Keratinocyte (primary cell): ENCODE results near the gene GPLD1. TPM values are rescaled to one million over a fixed set of nuclear protein-coding genes. Genes with fewer than 3 reads are reported as not detected.

Experiments used
- DNase-seq: peaks from one replicate; pipeline ENCODE4 v3.0.0-alpha.2; 2011; ENCODE audit warnings: low read depth, missing footprints, low spot score
- FAIRE-seq: peaks from 2 replicates; lab custom pipeline; 2011; peaks lifted over from hg19 to GRCh38; lab: Jason Lieb, UNC
- H2AFZ ChIP-seq: 2 replicates; pipeline ENCODE4 v1.6.0; 2012; ENCODE audit warnings: low read length, control low read depth, inconsistent platforms; ENCODE audit not compliant: control insufficient read depth
- H3K27ac ChIP-seq: 2 replicates; pipeline ENCODE4 v1.5.1; 2011; ENCODE audit warnings: low read length; ENCODE audit not compliant: control insufficient read depth, insufficient read depth
- H3K27me3 ChIP-seq: 3 replicates; pipeline ENCODE4 v1.6.0; 2011; ENCODE audit warnings: low read length; ENCODE audit not compliant: control insufficient read depth, insufficient read depth; ENCODE audit errors: extremely low read depth
- H3K36me3 ChIP-seq, 2 experiments: 2 replicates in 1 of 2; 3 replicates in 1 of 2; pipeline ENCODE4 v1.5.1; 2011; ENCODE audit warnings: low read length in 2 of 2, mild to moderate bottlenecking in 1 of 2; ENCODE audit not compliant: control insufficient read depth in 2 of 2, insufficient read depth in 2 of 2; ENCODE audit errors: extremely low read depth in 1 of 2
- H3K4me1 ChIP-seq: 3 replicates; pipeline ENCODE4 v1.5.1; 2011; ENCODE audit warnings: low read length; ENCODE audit not compliant: control insufficient read depth, insufficient read depth; ENCODE audit errors: extremely low read depth
- H3K4me2 ChIP-seq: 3 replicates; pipeline ENCODE4 v1.6.0; 2011; ENCODE audit warnings: low read depth, low read length; ENCODE audit not compliant: control insufficient read depth, insufficient read depth; ENCODE audit errors: extremely low read depth
- H3K4me3 ChIP-seq, 3 experiments: fragments of 200-600 bp in 1 of 3; sonication (generic) in 1 of 3; 2 replicates in 2 of 3; 3 replicates in 1 of 3; pipeline ENCODE4 v1.5.1; 2011 to 2016; ENCODE audit warnings: low read length in 3 of 3, mild to moderate bottlenecking in 3 of 3, control low read depth in 2 of 3, inconsistent platforms in 1 of 3, low read depth in 1 of 3, mixed read lengths in 1 of 3, mixed run types in 1 of 3, moderate library complexity in 1 of 3; ENCODE audit not compliant: control insufficient read depth in 2 of 3, insufficient read depth in 2 of 3; ENCODE audit errors: extremely low read depth in 1 of 3
- H3K79me2 ChIP-seq: 2 replicates; pipeline ENCODE4 v1.6.0; 2012; ENCODE audit warnings: low read length; ENCODE audit not compliant: control insufficient read depth, insufficient read depth
- H3K9ac ChIP-seq: 3 replicates; pipeline ENCODE4 v1.6.0; 2011; ENCODE audit warnings: low read length; ENCODE audit not compliant: control insufficient read depth, insufficient read depth; ENCODE audit errors: extremely low read depth
- H3K9me1 ChIP-seq: 3 replicates; pipeline ENCODE4 v1.6.0; 2011; ENCODE audit warnings: low read length; ENCODE audit not compliant: control insufficient read depth, insufficient read depth; ENCODE audit errors: extremely low read depth
- H3K9me3 ChIP-seq: 2 replicates; pipeline ENCODE4 v1.5.1; 2012; ENCODE audit warnings: low read depth, low read length; ENCODE audit not compliant: control insufficient read depth
- H4K20me1 ChIP-seq: 3 replicates; pipeline ENCODE4 v1.6.0; 2011; ENCODE audit warnings: low read length; ENCODE audit not compliant: control insufficient read depth, insufficient read depth; ENCODE audit errors: extremely low read depth
- CTCF ChIP-seq, 3 experiments: IDR thresholded peaks in 1 of 3; conservative IDR thresholded peaks in 1 of 3; optimal IDR thresholded peaks in 1 of 3; 2 replicates in 2 of 3; 3 replicates in 1 of 3; pipeline versions ENCODE3 to v1.5.1; 2011; ENCODE audit warnings: low read length in 3 of 3, mild to moderate bottlenecking in 3 of 3, moderate library complexity in 2 of 3, control low read depth in 1 of 3, inconsistent platforms in 1 of 3; ENCODE audit not compliant: insufficient read depth in 2 of 3; ENCODE audit errors: extremely low read depth in 1 of 3
- EZH2 ChIP-seq: IDR thresholded peaks from one replicate; pipeline ENCODE4 v1.6.1; 2012; ENCODE audit warnings: inconsistent platforms, mild to moderate bottlenecking, low read length, moderate library complexity
- dilution Hi-C: fragments of 300-500 bp; cut with MboI; formaldehyde crosslinking; loops from one replicate; pipeline ENCODE4 v1.7.0; 2020; ENCODE audit warnings: low sequenced_read_pairs; ENCODE audit not compliant: extremely low pct_ligation_motif_present
- polyA plus RNA-seq, 5 experiments: library from polyadenylated mRNA; depleted of rRNA in 3 of 5; stranded (reverse) in 3 of 5; stranded (forward) in 1 of 5; unstranded in 1 of 5; fragments of >200 nt; gene quantifications; 1 replicate in 1 of 5; 2 replicates in 3 of 5; 3 replicates in 1 of 5; pipeline versions ENCODE4 v1.2.1 to v1.2.3, GENCODE V29; 2011 to 2012; ENCODE audit warnings: missing spikeins in 2 of 5, low read depth in 1 of 5, low replicate concordance in 1 of 5

The GPLD1 gene
- polyA plus RNA-seq, 1 donor (not counting 4 experiments of a cell fraction or from before 2014, with no cell fraction given): 0.07 TPM

DNA sequence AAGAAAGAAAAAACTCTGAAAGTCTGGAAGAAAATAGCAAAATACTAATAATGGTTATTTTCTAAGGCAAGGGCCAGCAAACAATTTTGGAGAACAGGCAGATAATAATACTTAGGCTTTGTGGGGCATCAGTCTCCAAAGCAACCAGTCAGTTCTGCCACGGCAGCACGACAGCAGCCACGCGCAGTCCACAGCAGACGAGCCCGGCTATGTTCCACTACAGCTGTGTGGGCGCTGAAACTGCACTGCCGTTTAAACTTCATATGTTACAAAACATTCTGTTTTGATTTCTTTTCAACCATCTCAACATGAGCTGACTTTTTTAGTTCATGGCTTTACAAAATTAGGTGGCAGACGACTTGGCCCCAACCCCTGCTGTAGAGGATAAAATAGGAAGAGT, 56.8 kb downstream of the GPLD1 start:
- Histone ChIP-seq H3K4me1 (peaks cover 3% of the 10 kb centered on the region), H3K36me3 (no peaks in the 10 kb centered on the region), H3K4me3 (no peak overlapping the region), H3K79me2 (no peaks in the 10 kb centered on the region), H3K9ac (no peak overlapping the region), H3K9me3 (no peaks in the 10 kb centered on the region), H3K27ac (no peak overlapping the region), H4K20me1 (no peaks in the 10 kb centered on the region), H3K9me1 (no peaks in the 10 kb centered on the region), H3K27me3 (no peaks in the 10 kb centered on the region), H3K4me2 (no peak overlapping the region), H2AFZ (no peak overlapping the region)
- no peak for DNase-seq
- dilution Hi-C loops: no loop called here
- no peak for FAIRE-seq
- no peak for TF ChIP-seq EZH2
- TF ChIP-seq CTCF (optimal IDR thresholded peaks at IDR 0.05 in 1 of 3, IDR thresholded peaks at IDR 0.05 in 1 of 3, conservative IDR thresholded peaks at IDR 0.05 in 1 of 3; ENCODE audit: extremely low read depth in 1 of 3, insufficient read depth in 2 of 3, low read length in 3 of 3): no peak

DNA sequence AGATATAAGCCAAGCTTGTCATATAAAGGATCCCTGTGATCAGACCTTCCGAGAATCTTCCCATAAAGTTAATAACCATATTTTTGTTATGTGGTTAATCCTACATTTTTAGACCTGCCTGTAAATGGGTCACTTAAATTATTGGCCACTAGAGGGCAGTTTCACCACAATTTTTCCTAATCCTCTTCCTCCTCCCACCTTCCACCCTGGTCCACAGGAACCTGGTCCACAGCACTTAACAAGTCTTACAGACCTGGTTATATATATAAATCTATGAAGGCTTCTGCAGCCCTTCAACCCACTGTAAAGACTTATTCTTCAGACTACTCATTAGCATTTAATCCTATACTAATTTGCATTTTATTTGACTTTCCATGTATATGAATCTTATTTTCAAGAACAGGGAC, 58.3 kb downstream of the GPLD1 start:
- dilution Hi-C loops: no loop called here
- H3K4me2 ChIP-seq: no peak overlapping the region
- DNase-seq: peak; percentile 1
- peaks cover 2% of the 10 kb centered on the region for H3K9me1 ChIP-seq
- TF ChIP-seq CTCF (optimal IDR thresholded peaks at IDR 0.05 in 1 of 3, IDR thresholded peaks at IDR 0.05 in 1 of 3, conservative IDR thresholded peaks at IDR 0.05 in 1 of 3; ENCODE audit: extremely low read depth in 1 of 3, insufficient read depth in 2 of 3, low read length in 3 of 3) (peak; percentile 37 to 64 (median 53)), EZH2 (no peak)
- H3K27me3 ChIP-seq: no peaks in the 10 kb centered on the region
- no peaks in the 10 kb centered on the region for H3K9me3 ChIP-seq
- no peak overlapping the region for H2AFZ ChIP-seq
- FAIRE-seq: no peak
- H3K79me2 ChIP-seq: no peaks in the 10 kb centered on the region
- no peaks in the 10 kb centered on the region for H3K36me3 ChIP-seq
- H3K27ac ChIP-seq: no peak overlapping the region
- H3K4me1 ChIP-seq: peaks cover 3% of the 10 kb centered on the region
- no peaks in the 10 kb centered on the region for H4K20me1 ChIP-seq
- H3K9ac ChIP-seq: no peak overlapping the region
- no peak overlapping the region for H3K4me3 ChIP-seq
